GM19023 (cell line): Measurements from ENCODE around the gene PIM1.
"Not testable (repeated sequence)": the region's sequence is repeated elsewhere in the genome, so short reads cannot be mapped to it uniquely, and the experiment has no call there.

Experiments
- ATAC-seq: cut with Tn5 transposase; IDR thresholded peaks from one replicate; pipeline ENCODE4 v1.9.1; 2021; ENCODE audit warnings: mild to moderate bottlenecking, moderate library complexity; ENCODE audit not compliant: unreplicated experiment

PIM1 gene

GRCh38 chr6:37170273-37171200 lies 585 bp downstream of the PIM1 start:
- ATAC-seq: peak; percentile 26

GRCh38 chr6:37171201-37171969 lies 1.4 kb downstream of the PIM1 start:
- ATAC-seq: no peak

- no peak for ATAC-seq
Measured at GRCh38 chr6:37171970-37172812, 2.2 kb downstream of the PIM1 start.

GRCh38 chr6:37172912-37173492 lies 3.0 kb downstream of the PIM1 start:
- ATAC-seq: no peak

GRCh38 chr6:37173493-37174195 lies 3.7 kb downstream of the PIM1 start:
- no peak for ATAC-seq

- no peak for ATAC-seq
Measured at GRCh38 chr6:37174196-37174514, 4.2 kb downstream of the PIM1 start.

- ATAC-seq: no peak
Measured at GRCh38 chr6:37174515-37175331, 4.8 kb downstream of the PIM1 start.

GRCh38 chr6:37175332-37176267 lies 5.6 kb downstream of the PIM1 start:
- ATAC-seq: no peak

GRCh38 chr6:37176268-37177076 lies 6.5 kb downstream of the PIM1 start:
- ATAC-seq: no peak

- no peak for ATAC-seq
Measured at GRCh38 chr6:37177077-37177934, 7.4 kb downstream of the PIM1 start.

GRCh38 chr6:37177935-37178517 lies 8.1 kb downstream of the PIM1 start:
- no peak for ATAC-seq

- ATAC-seq: no peak
Measured at GRCh38 chr6:37180075-37180474, 10.1 kb downstream of the PIM1 start.

GRCh38 chr6:37180610-37181009 lies 10.7 kb downstream of the PIM1 start:
- ATAC-seq: not testable (repeated sequence)

GRCh38 chr6:37182736-37183590 lies 13.0 kb downstream of the PIM1 start:
- no peak for ATAC-seq
